H1 (cell line): Measurements from ENCODE around the gene CRADD. TPM values are rescaled to one million over a fixed set of nuclear protein-coding genes. Genes with fewer than 3 reads are reported as not detected.

Experiments used
- GABPA ChIP-seq: IDR thresholded peaks from 2 replicates; pipeline ENCODE4 v1.6.1; 2011; ENCODE audit warnings: mild to moderate bottlenecking, low read length, moderate library complexity, borderline replicate concordance; ENCODE audit not compliant: insufficient read depth
- RFX5 ChIP-seq: IDR thresholded peaks from 2 replicates; pipeline ENCODE4 v1.6.1; 2011; ENCODE audit warnings: low read depth, low read length, improper control_type of control experiment, borderline replicate concordance
- SAP30 ChIP-seq: fragments of 300-600 bp; sonication (generic); IDR thresholded peaks from 2 replicates; pipeline ENCODE4 v1.7.1; 2012; ENCODE audit warnings: low read length, moderate library complexity, mild to moderate bottlenecking, inconsistent platforms; ENCODE audit not compliant: insufficient read depth, insufficient replicate concordance
- polyA plus RNA-seq, 7 experiments: library from polyadenylated mRNA; depleted of rRNA in 3 of 7; stranded (reverse) in 5 of 7; unstranded in 2 of 7; fragments of >200 nt in 5 of 7; fragments of 200-250 nt in 2 of 7; gene quantifications; 1 replicate in 5 of 7; 2 replicates in 1 of 7; 4 replicates in 1 of 7; pipeline versions ENCODE4 v1.2.1 to v1.2.3, GENCODE V29; 2011 to 2013; ENCODE audit warnings: missing spikeins in 2 of 7, mixed read lengths in 2 of 7
- total RNA-seq: library from RNA; stranded (reverse); fragmentation: NEBNext Ultra II Directional; extraction: Animal tissue kit (Norgen Biotek cat#: 25700); gene quantifications from 2 replicates; pipeline ENCODE4 v1.2.1, GENCODE V29; 2021

Gene CRADD
- total and polyA plus RNA-seq, 2 of the 8 experiments (the other 6 are each of a cell fraction or from before 2014, with no cell fraction given) = 8.1 to 15.4 TPM

DNA sequence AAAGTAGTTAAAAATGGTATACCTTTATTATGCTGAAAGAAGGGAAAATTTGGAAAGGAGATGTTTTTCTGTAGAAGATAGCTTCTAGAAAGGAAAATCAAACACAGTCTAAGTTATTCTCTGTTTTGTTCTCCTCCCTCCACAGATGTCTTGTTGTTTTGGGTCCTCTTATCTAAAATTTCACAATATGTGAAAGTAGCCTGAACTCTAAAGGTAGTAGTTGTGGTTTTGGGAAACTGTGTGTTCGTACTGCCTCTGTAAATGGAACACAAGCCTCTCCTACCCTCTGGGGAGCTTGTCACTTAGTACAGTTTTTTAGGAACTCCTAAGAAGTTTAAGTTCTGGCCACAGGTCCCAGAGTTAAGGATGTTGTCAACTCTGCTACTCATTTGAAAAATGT is 112.6 kb downstream of the CRADD start (continued):
- TF ChIP-seq SAP30 = no peak
- no peak for TF ChIP-seq RFX5
- TF ChIP-seq GABPA = no peak
- TF ChIP-seq, all 59 proteins: peak for 0
